ENCODE results near the gene TEKT2.

- TF ChIP-seq POLR2A (IDR thresholded peaks at IDR 0.05; ENCODE audit: low read length) (no peak), EP300 (IDR thresholded peaks at IDR 0.05) (no peak), ELK1 (IDR thresholded peaks at IDR 0.05; ENCODE audit: low read depth, low read length) (no peak), MAFK (IDR thresholded peaks at IDR 0.05; ENCODE audit: partially characterized antibody) (no peak)
Observed at GRCh38 chr1:36115200-36115669, 31.3 kb downstream of the TEKT2 start.
